Adipose tissue (tissue), 3 donors: Measurements from ENCODE around the gene RAET1G. TPM values are rescaled to one million over a fixed set of nuclear protein-coding genes. Genes with fewer than 3 reads are reported as not detected.
"Not testable (repeated sequence)": the region's sequence is repeated elsewhere in the genome, so short reads cannot be mapped to it uniquely, and the experiment has no call there.

Experiments
- H3K27ac ChIP-seq: one replicate; pipeline ENCODE4 v1.5.1; 2013; ENCODE audit warnings: low read depth, low read length
- WGBS, 3 donors: extraction: QIAGEN DNeasy Blood & Tissue Kit; methylation state at CpG; one replicate each; pipeline ENCODE4 v1.1.7; 2013; 5-methylcytosine and 5-hydroxymethylcytosine counted together
- polyA plus RNA-seq, 3 donors: library from polyadenylated mRNA; stranded (reverse); fragments of 200-250 nt; gene quantifications; one replicate each; pipeline ENCODE4 v1.2.3, GENCODE V29; 2013
- donor health status: healthy with polysubstance abuse.
- donor health status: Bipolar disorder and iron deficiency.
- donor health status: healthy.

Gene RAET1G
- polyA plus RNA-seq, 3 donors = 0.16 to 1.2 TPM; not detected in 1

DNA sequence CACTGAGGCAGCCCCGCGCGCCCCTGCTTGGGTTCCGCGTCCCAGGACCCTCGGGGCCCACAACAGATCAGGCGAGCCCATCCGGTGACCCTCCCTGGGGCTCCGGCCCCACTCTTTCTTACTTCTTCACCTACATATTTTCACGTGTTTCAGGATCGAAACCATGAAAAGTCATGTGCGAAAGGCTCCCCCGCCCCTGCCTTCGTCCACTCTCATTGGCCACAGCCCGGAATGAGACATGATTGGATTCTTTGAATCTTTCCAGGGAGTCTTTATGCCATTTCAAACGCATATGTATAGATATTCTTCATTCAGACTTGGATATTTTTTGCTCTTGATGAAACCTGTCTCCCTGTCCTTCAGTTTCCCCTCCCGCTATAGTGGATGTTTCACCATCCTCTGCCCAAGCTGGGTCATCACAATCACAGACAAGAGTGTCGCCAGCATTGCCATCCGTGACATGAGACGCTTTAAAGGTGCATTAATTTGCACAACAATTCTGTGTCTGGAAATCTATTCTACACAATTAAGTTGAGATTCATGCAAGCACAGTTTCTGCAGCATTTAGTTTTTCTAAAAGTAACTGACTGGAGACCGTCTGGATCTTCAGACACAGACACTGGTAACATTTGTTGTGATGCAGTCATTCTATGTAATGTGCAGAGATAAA lies 32.2 kb upstream of the RAET1G start:
- not testable (repeated sequence) for H3K27ac ChIP-seq
- WGBS, 3 donors = 16 to 24% (median 22%) methylated on average over 12 to 13 of the region's 21 CpGs

- WGBS, 3 donors = 4% methylated on average over 29 to 33 of the region's 53 CpGs
- H3K27ac ChIP-seq = not testable (repeated sequence)
Observed at GRCh38 chr6:149954328-149954983, 31.5 kb upstream of the RAET1G start.

GRCh38 chr6:149953934-149954327 lies 31.0 kb upstream of the RAET1G start:
- not testable (repeated sequence) for H3K27ac ChIP-seq
- 0 to 8% (median 0%) methylated on average over 2 to 3 of the region's 10 CpGs for WGBS, 3 donors

GRCh38 chr6:149953390-149953789 lies 30.5 kb upstream of the RAET1G start:
- H3K27ac ChIP-seq = not testable (repeated sequence)
- WGBS, 3 donors = 25 to 34% (median 29%) methylated on average over 2 of the region's 2 CpGs

GRCh38 chr6:149951626-149952025 lies 28.7 kb upstream of the RAET1G start:
- 76 to 87% (median 86%) methylated on average over 3 of the region's 3 CpGs for WGBS, 3 donors
- H3K27ac ChIP-seq = no peak overlapping the region

GRCh38 chr6:149951096-149951495 lies 28.2 kb upstream of the RAET1G start:
- no peak overlapping the region for H3K27ac ChIP-seq
- 72 to 85% (median 82%) methylated on average over 9 of the region's 9 CpGs for WGBS, 3 donors

DNA sequence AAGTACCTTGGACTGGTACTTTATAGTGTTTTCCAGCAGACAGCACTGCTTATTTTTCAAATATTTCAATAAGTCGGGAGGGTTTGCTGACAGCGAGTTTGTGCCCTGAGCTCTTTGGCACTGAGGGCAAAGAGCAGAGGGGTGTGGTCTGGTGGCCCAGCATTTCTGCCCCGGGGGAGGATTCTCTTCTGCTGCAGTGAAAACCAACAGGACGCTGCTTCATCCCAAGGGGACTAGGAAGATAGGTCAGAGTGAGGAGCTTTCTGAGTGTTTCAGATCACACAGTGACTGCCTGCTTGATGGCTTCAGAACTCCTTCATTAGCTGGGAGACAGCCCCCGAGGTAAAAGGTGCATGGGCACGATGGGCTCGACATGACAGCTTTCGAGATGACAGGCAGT lies 27.5 kb upstream of the RAET1G start:
- WGBS, 3 donors = 31 to 52% (median 37%) methylated on average over 8 of the region's 8 CpGs
- H3K27ac ChIP-seq = no peak overlapping the region

DNA sequence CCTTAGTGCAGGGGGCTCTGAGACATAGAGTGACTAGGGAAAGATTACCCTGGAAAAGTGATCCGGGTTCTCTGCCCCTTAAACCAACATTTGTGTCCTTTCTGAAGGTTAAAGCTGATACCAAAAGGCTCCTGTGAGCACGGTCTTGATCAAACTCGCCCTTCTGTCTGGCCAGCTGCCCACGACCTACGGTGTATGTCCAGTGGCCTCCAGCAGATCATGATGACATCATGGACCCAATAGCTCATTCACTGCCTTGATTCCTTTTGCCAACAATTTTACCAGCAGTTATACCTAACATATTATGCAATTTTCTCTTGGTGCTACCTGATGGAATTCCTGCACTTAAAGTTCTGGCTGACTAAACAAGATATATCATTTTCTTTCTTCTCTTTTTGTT lies 25.7 kb upstream of the RAET1G start:
- 81 to 88% (median 82%) methylated on average over 5 of the region's 5 CpGs for WGBS, 3 donors
- H3K27ac ChIP-seq = no peak overlapping the region

GRCh38 chr6:149948011-149948410 lies 25.1 kb upstream of the RAET1G start:
- WGBS, 3 donors = 86 to 88% (median 88%) methylated on average over 1 of the region's 1 CpG
- H3K27ac ChIP-seq = no peak overlapping the region

DNA sequence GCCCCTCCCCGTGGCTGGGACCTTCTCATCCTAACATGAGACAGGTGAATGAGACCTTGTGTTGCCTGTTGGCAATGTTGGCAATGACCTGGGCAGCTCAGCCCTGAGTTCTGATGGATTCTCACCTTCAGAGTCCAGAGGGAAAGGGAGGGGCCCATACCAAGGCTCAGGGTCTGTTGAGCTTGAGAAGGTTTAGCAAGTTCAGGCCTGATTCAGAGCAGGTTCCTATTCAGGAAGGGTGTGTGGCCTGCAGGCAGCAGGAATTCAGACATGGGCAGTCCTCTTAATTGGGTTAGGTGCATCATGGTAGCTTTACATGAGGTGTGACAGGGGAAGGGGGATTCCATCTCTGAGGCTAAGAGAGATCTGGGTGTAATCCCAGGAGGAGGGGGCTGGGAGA lies 24.6 kb upstream of the RAET1G start:
- WGBS, 3 donors = no CpG with 5 or more reads among the region's 1 CpG
- H3K27ac ChIP-seq = not testable (repeated sequence)

- 47 to 67% (median 65%) methylated on average over 7 of the region's 7 CpGs for WGBS, 3 donors
- H3K27ac ChIP-seq = not testable (repeated sequence)
Observed at GRCh38 chr6:149946631-149947030, 23.7 kb upstream of the RAET1G start.

DNA sequence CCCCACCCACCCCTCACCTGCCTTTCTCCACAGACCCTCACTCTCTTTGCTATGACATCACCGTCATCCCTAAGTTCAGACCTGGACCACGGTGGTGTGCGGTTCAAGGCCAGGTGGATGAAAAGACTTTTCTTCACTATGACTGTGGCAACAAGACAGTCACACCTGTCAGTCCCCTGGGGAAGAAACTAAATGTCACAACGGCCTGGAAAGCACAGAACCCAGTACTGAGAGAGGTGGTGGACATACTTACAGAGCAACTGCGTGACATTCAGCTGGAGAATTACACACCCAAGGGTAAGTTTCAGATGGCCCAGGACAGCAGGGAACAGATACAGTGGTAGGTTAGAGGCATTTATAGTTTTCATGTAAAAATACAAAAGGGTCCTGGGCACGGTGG lies 22.4 kb upstream of the RAET1G start:
- 67 to 83% (median 82%) methylated on average over 3 to 5 of the region's 6 CpGs for WGBS, 3 donors

DNA sequence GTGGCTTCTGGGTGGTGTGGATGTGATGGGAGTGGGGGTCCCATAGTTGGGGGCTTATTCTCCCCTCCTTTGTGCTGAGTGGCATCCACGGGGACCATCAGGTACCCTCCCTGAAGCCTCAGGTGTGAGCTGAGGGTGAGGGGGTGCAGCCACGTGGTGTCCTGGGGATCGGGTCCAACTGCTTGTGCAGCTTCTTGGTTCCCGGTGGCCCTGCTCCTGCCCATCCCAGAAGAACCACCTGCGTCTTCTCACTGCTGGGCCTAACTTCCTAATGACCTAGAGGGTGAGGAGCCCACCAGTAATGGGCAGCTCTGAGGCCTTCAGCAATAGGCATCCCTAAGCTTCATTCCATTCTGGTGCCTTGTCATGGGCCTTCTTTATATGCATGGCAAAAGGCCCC lies 20.4 kb upstream of the RAET1G start:
- WGBS, 3 donors = 68 to 86% (median 76%) methylated on average over 5 of the region's 5 CpGs
- H3K27ac ChIP-seq = not testable (repeated sequence)

More for the DNA sequence above, 22.4 kb upstream of the RAET1G start:
- H3K27ac ChIP-seq = not testable (repeated sequence)

DNA sequence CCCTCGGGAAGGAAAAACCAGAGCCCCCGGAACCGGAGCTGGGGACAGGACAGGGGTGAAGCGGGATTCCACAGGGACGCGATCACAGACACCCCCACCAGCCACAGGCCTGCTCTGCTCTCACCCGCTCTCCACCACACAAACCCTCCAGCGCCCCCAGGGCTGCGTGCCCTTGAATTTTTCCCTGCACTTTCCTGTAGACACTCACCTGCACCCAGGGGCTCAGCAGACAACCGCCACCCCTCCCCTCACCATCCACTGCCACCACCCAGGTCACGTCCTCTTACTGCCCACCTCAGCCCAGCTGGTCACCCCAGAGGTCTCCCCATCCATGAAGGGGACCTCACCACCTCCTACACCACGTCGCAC lies 19.5 kb upstream of the RAET1G start:
- 25 to 35% (median 28%) methylated on average over 11 to 13 of the region's 13 CpGs for WGBS, 3 donors
- no peak overlapping the region for H3K27ac ChIP-seq

- no peak within 1 kb of the TSS for H3K27ac ChIP-seq
- 1 to 2% (median 1%) methylated on average over 61 to 62 of the region's 62 CpGs for WGBS, 3 donors
Observed at GRCh38 chr6:149941583-149942460, 18.9 kb upstream of the RAET1G start, which contains the start of gene ULBP2. TSS of gene ULBP2 (plus strand) at chr6:149942014. CDS start at chr6:149942073, 59 bp downstream.

DNA sequence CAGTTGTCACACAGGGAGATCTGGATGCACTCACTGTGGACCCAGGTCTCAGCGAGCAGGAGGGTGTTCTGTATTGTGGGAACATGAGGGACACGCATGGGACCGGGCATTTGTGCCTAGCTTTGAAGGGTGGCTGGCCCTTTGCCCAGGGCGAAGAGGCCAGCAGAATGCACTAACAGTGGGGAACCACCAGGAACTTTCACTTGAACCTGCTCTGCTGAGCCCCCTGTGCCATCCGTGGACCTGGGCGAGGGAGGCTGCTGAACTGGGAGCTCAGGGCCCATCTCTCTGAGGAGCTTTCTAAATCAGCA lies 17.7 kb upstream of the RAET1G start:
- H3K27ac ChIP-seq = no peak overlapping the region
- 23 to 41% (median 29%) methylated on average over 6 of the region's 6 CpGs for WGBS, 3 donors

DNA sequence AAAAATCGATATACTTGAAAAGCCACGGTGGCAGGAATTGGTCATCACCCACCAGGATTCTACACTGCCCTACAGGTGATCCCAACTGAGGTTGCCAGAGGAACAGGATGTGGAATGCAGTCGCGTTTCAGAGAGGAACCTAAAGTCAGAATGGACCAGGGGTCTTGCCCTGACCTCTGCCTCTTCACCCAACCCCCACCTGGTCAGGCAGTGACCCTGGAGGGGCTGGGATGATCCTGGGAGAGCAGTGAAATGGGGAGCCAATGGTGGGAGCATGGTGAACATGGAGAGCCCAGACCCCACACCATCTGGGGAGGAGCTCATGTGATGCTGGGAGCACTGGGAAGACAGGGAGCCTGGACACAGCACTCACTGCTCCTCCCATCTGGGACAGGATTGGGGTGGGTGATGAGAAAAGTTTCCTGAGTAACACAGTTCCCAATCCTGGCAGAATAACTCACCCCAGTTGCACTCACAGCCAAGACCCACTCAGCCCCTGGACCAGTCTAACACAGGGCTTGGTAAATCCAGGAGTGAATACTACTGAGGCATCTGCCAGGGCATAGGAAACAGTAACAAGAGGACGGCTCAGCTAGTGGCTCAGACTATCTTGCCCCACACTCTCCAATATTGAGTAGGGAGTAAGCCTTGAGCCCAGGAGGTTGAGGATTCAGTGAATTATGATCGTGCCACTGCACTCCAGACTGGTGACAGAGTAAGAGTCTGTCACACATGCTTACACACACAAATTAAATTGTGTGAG lies 17.2 kb upstream of the RAET1G start:
- 16 to 25% (median 17%) methylated on average over 6 of the region's 6 CpGs for WGBS, 3 donors

GRCh38 chr6:149939356-149939648 lies 16.4 kb upstream of the RAET1G start:
- WGBS, 3 donors = 26 to 37% (median 27%) methylated on average over 5 of the region's 5 CpGs
- no peak overlapping the region for H3K27ac ChIP-seq

More for the DNA sequence above, 17.2 kb upstream of the RAET1G start:
- H3K27ac ChIP-seq = no peak overlapping the region
